ENCODE measurements around the gene COL4A2. TPM values are rescaled to one million over a fixed set of nuclear protein-coding genes. Genes with fewer than 3 reads are reported as not detected.

The COL4A2 gene
- total RNA-seq, 1 donor from 2014 or later: 60.9 TPM

- H3K9me3 Mint-ChIP-seq (ENCODE audit: unreplicated experiment): peaks cover 2% of the 10 kb centered on the region
- H3K27ac Mint-ChIP-seq (ENCODE audit: unreplicated experiment): no peak overlapping the region
- DNase-seq: no peak
Measured at GRCh38 chr13:110266983-110267382, 40.1 kb upstream of the COL4A2 start.

GRCh38 chr13:110268061-110268460, 39.0 kb upstream of the COL4A2 start:
- DNase-seq: no peak

More at GRCh38 chr13:110266983-110267382, 40.1 kb upstream of the COL4A2 start:
- H3K4me3 Mint-ChIP-seq (ENCODE audit: unreplicated experiment): no peak overlapping the region
- peaks cover 29% of the 10 kb centered on the region for H3K4me1 Mint-ChIP-seq (ENCODE audit: low read depth, unreplicated experiment)
- no peak for TF ChIP-seq CTCF (IDR thresholded peaks at IDR 0.05; ENCODE audit: partially characterized antibody, unreplicated experiment)
- peaks cover 3% of the 10 kb centered on the region for H3K27me3 Mint-ChIP-seq (ENCODE audit: unreplicated experiment)
- H3K36me3 Mint-ChIP-seq (ENCODE audit: unreplicated experiment): no peaks in the 10 kb centered on the region

GRCh38 chr13:110268576-110269185, 38.4 kb upstream of the COL4A2 start:
- Mint-ChIP-seq H3K9me3 (ENCODE audit: unreplicated experiment) (no peaks in the 10 kb centered on the region), H3K4me3 (ENCODE audit: unreplicated experiment) (no peak overlapping the region), H3K27ac (ENCODE audit: unreplicated experiment) (no peak overlapping the region), H3K36me3 (ENCODE audit: unreplicated experiment) (no peaks in the 10 kb centered on the region), H3K4me1 (ENCODE audit: low read depth, unreplicated experiment) (peaks cover 23% of the 10 kb centered on the region), H3K27me3 (ENCODE audit: unreplicated experiment) (peaks cover 3% of the 10 kb centered on the region)
- no peak for DNase-seq
- TF ChIP-seq CTCF (IDR thresholded peaks at IDR 0.05; ENCODE audit: partially characterized antibody, unreplicated experiment): no peak

More at GRCh38 chr13:110268061-110268460, 39.0 kb upstream of the COL4A2 start:
- Mint-ChIP-seq H3K27me3 (ENCODE audit: unreplicated experiment) (peaks cover 3% of the 10 kb centered on the region), H3K36me3 (ENCODE audit: unreplicated experiment) (no peaks in the 10 kb centered on the region), H3K9me3 (ENCODE audit: unreplicated experiment) (no peaks in the 10 kb centered on the region), H3K4me3 (ENCODE audit: unreplicated experiment) (no peak overlapping the region), H3K27ac (ENCODE audit: unreplicated experiment) (no peak overlapping the region), H3K4me1 (ENCODE audit: low read depth, unreplicated experiment) (peaks cover 21% of the 10 kb centered on the region)
- no peak for TF ChIP-seq CTCF (IDR thresholded peaks at IDR 0.05; ENCODE audit: partially characterized antibody, unreplicated experiment)

- no peak overlapping the region for H3K4me3 Mint-ChIP-seq (ENCODE audit: unreplicated experiment)
- no peak for TF ChIP-seq CTCF (IDR thresholded peaks at IDR 0.05; ENCODE audit: partially characterized antibody, unreplicated experiment)
- no peaks in the 10 kb centered on the region for H3K9me3 Mint-ChIP-seq (ENCODE audit: unreplicated experiment)
- H3K27me3 Mint-ChIP-seq (ENCODE audit: unreplicated experiment): peaks cover 3% of the 10 kb centered on the region
- peaks cover 22% of the 10 kb centered on the region for H3K4me1 Mint-ChIP-seq (ENCODE audit: low read depth, unreplicated experiment)
- H3K36me3 Mint-ChIP-seq (ENCODE audit: unreplicated experiment): no peaks in the 10 kb centered on the region
- no peak for DNase-seq
- H3K27ac Mint-ChIP-seq (ENCODE audit: unreplicated experiment): no peak overlapping the region
Measured at GRCh38 chr13:110269509-110270185, 37.4 kb upstream of the COL4A2 start.

- DNase-seq: no peak
- Mint-ChIP-seq H3K4me3 (ENCODE audit: unreplicated experiment) (no peak overlapping the region), H3K36me3 (ENCODE audit: unreplicated experiment) (no peaks in the 10 kb centered on the region), H3K27ac (ENCODE audit: unreplicated experiment) (no peak overlapping the region), H3K27me3 (ENCODE audit: unreplicated experiment) (peaks cover 3% of the 10 kb centered on the region), H3K4me1 (ENCODE audit: low read depth, unreplicated experiment) (peaks cover 15% of the 10 kb centered on the region), H3K9me3 (ENCODE audit: unreplicated experiment) (no peaks in the 10 kb centered on the region)
- TF ChIP-seq CTCF (IDR thresholded peaks at IDR 0.05; ENCODE audit: partially characterized antibody, unreplicated experiment): no peak
Measured at GRCh38 chr13:110270507-110270906, 36.6 kb upstream of the COL4A2 start.
